Prostate gland (tissue), 2 donors: Measurements from ENCODE around the gene NUBP1.

ENCODE experiments used
- POLR2A ChIP-seq: fragments of 450-650 bp; IDR thresholded peaks from one replicate; pipeline ENCODE4 v1.6.1; 2016; ENCODE audit warnings: antibody characterized with exemption, mild to moderate bottlenecking
- TF ChIP-seq, protein P1 (sequence below), 4 experiments: fragments of 200-600 bp in 2 of 4; fragments of 450-650 bp in 2 of 4; sonication (generic) in 2 of 4; IDR thresholded peaks; 1 replicate in 3 of 4; 2 replicates in 1 of 4; pipeline ENCODE4 v1.5.1; 2016 to 2019; ENCODE audit warnings: antibody characterized with exemption in 4 of 4, mild to moderate bottlenecking in 2 of 4, moderate library complexity in 2 of 4

DNA sequence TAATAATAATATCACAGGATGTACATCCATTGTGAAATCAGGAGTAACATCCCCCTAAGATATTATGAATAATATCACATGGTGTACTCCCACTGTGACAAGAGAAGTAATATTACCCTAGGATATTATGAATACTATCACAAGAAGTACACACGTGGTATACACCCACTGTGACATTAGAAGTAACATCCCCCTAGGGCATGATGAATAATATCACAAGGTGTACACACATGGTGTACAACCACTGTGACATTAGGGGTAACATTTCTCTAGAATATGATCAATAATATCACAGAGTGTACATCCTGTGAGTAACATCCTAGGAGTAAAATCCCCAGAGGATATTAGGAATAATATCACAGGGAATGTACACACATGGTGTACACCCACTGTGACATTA, 43.9 kb upstream of the NUBP1 start:
- no peak for TF ChIP-seq POLR2A
- TF ChIP-seq, protein P1, sequence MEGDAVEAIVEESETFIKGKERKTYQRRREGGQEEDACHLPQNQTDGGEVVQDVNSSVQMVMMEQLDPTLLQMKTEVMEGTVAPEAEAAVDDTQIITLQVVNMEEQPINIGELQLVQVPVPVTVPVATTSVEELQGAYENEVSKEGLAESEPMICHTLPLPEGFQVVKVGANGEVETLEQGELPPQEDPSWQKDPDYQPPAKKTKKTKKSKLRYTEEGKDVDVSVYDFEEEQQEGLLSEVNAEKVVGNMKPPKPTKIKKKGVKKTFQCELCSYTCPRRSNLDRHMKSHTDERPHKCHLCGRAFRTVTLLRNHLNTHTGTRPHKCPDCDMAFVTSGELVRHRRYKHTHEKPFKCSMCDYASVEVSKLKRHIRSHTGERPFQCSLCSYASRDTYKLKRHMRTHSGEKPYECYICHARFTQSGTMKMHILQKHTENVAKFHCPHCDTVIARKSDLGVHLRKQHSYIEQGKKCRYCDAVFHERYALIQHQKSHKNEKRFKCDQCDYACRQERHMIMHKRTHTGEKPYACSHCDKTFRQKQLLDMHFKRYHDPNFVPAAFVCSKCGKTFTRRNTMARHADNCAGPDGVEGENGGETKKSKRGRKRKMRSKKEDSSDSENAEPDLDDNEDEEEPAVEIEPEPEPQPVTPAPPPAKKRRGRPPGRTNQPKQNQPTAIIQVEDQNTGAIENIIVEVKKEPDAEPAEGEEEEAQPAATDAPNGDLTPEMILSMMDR (IDR thresholded peaks at IDR 0.05): no peak
